Raji (cell line): Measurements from ENCODE around the gene ULK1.
A peak's percentile ranks its signal among the peaks of the same experiment; 100 is the strongest.

Experiments used
- POLR2A ChIP-seq: IDR thresholded peaks from 2 replicates; pipeline ENCODE4 v1.6.1; 2011; ENCODE audit warnings: low read depth, low read length, control low read depth; ENCODE audit not compliant: insufficient read depth

The ULK1 gene

GRCh38 chr12:131934535-131934934 is 40.1 kb downstream of the ULK1 start:
- no peak for TF ChIP-seq POLR2A

- no peak for TF ChIP-seq POLR2A
These were observed 43.7 kb downstream of the ULK1 start for GRCh38 chr12:131938082-131938481.

DNA sequence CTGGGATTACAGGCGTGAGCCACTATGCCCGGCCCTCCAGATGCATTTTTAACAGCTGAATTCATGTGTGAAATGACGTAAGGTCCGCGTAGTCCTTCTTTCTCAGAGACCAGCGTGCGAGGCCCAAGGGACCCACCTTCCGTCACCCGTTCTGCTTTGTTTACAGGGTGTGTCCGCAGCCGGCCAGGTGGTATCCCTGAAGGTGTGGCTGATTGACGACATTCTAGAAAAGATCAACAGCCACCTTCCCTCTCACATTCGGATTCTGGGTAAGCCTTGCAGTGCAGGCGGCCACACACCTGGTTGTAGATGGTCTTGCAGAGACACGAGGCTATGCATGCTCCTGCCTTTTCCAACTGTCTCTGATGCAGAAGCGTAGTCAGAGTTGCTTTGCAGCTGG is 44.6 kb downstream of the ULK1 start:
- no peak for TF ChIP-seq POLR2A

GRCh38 chr12:131940141-131940547 is 45.7 kb downstream of the ULK1 start:
- no peak for TF ChIP-seq POLR2A

- no peak for TF ChIP-seq POLR2A
These were observed 46.9 kb downstream of the ULK1 start for GRCh38 chr12:131941116-131941986.

- no peak for TF ChIP-seq POLR2A
These were observed 47.5 kb downstream of the ULK1 start for GRCh38 chr12:131941987-131942341.

DNA sequence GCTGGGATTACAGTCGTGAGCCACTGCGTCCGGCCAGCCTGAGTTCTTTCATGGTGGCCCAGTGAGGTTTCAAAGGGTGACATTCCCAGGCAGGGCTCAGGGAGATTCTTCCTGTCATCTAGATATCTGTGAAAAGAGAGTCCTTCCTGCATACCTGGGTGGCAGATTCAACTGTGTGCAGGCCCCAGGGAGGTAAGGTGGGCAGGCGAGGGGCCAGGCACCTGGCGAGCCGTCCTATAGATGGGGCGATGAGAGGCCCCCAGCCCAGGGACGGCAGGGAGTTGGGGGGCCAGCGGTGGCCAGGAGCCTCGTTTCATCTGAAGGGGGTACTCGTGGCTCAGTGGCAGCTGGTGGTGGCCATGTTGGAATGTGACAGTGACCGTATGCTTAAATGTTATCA is 48.2 kb downstream of the ULK1 start:
- TF ChIP-seq POLR2A: no peak

GRCh38 chr12:131943389-131943788 is 49.0 kb downstream of the ULK1 start:
- no peak for TF ChIP-seq POLR2A

GRCh38 chr12:131943876-131944275 is 49.5 kb downstream of the ULK1 start:
- TF ChIP-seq POLR2A: no peak

GRCh38 chr12:131944601-131945251 is 50.3 kb downstream of the ULK1 start:
- no peak for TF ChIP-seq POLR2A

DNA sequence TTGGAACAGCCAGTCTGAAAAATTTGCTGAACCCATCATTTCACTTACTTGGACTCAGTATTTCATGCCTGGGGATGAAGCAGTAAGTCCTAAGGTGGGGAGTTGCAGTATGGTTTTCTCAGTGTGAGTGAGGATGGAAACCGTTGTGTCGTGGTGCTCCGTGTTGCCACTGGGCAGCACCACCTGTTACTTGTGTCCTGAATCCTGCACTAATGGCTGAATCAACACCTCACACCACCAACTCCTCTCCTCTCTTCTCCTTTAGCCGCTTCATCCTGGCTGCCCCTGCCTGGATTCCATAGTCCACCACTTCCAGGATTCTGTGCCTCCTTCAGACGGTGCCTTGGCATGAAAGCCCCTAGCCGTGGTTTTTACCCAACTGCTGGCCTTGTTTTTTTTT is 52.3 kb downstream of the ULK1 start:
- no peak for TF ChIP-seq POLR2A

GRCh38 chr12:131947482-131948027 is 53.1 kb downstream of the ULK1 start:
- TF ChIP-seq POLR2A: no peak

GRCh38 chr12:131948166-131948712 is 53.8 kb downstream of the ULK1 start:
- no peak for TF ChIP-seq POLR2A

DNA sequence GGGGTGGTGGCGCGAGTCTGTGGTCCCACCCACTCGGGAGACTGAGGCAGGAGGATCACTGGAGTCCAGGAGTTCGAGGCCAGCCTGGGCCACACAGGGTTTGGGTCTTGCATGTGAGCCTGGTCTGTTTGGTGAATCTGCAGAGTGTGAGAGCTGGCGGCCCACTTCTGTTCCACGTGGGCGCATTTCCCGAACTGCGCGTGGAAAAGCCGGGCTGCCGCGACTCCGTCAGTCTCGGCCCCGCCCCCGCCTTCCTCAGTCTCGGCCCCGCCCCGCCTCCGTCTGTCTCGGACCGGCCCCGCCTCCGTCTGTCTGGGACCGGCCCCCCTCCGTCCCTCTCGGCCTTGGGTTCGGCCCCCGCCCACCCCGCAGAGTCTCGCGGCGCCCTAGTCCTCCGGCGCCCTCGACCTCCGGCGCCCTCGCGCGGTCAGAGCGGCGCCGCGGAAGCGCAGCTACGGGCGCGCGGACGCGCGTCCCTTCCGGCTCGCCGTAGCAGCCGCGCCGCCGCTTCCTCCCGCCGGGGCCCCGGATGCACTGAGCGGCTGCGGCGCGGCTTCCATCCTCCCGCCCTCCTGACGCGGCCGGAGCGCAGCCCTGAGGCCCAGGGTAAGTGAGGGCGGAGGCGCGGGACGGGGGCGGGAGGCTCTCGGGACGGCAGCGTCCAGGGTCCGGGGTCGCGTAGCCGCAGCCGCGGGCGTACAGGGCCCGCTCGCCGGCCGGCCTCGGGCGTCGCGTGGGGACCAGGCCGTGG is 55.2 kb downstream of the ULK1 start, which contains the start of gene EP400:
TSS of gene EP400 (plus strand) at position 512 of the 751 bp plus-strand sequence. CDS start 10,678 bp downstream, outside the sequence.
- TF ChIP-seq POLR2A: peak; percentile 68
